ENCODE data around the gene VWA5A. TPM values are rescaled to one million over a fixed set of nuclear protein-coding genes. Genes with fewer than 3 reads are reported as not detected.

VWA5A gene
- total and polyA plus RNA-seq, 9 of the 15 experiments (the other 6 are each of a cell fraction or from before 2014, with no cell fraction given): 4.6 to 19.7 (median 6.9) TPM

GRCh38 chr11:124096364-124096763, 18.9 kb upstream of the VWA5A start (continued):
- TF ChIP-seq E2F8 (IDR thresholded peaks at IDR 0.05; ENCODE audit: low read depth, partially characterized antibody) (no peak), TCF3 (CRISPR knock-in tag; IDR thresholded peaks at IDR 0.05) (peak; percentile 54; the same call in 1 of the 2 replicates), ZNF668 (CRISPR knock-in tag; IDR thresholded peaks at IDR 0.05) (peak; percentile 34; the same call in 1 of the 2 replicates), EP300 (IDR thresholded peaks at IDR 0.05; ENCODE audit: low read length) (peak; percentile 82), JUN (IDR thresholded peaks at IDR 0.05; ENCODE audit: borderline replicate concordance, low read depth, low read length) (peak; percentile 61; the same call in 1 of the 2 replicates), JUN (CRISPR knock-in tag; IDR thresholded peaks at IDR 0.05; ENCODE audit: borderline replicate concordance) (no peak), SIN3B (IDR thresholded peaks at IDR 0.05; ENCODE audit: low read depth) (no peak), CCNT2 (IDR thresholded peaks at IDR 0.05; ENCODE audit: borderline replicate concordance, extremely low read depth, insufficient read length, low read depth, low read length) (peak; percentile 38), HDAC3 (IDR thresholded peaks at IDR 0.05; ENCODE audit: borderline replicate concordance, partially characterized antibody) (no peak), TAL1 (IDR thresholded peaks at IDR 0.05) (peak; percentile 36; the same call in 1 of the 2 replicates), RBM34 (IDR thresholded peaks at IDR 0.05; ENCODE audit: borderline replicate concordance, insufficient read depth, low read length) (no peak), ZFX (CRISPR knock-in tag; IDR thresholded peaks at IDR 0.05) (no peak), NCOR1 (IDR thresholded peaks at IDR 0.05) (0 out of 2 replicates have a peak, but pooled peaks have one; percentile 29), DLX4 (CRISPR knock-in tag; IDR thresholded peaks at IDR 0.05) (no peak)
- TF ChIP-seq, protein P1, sequence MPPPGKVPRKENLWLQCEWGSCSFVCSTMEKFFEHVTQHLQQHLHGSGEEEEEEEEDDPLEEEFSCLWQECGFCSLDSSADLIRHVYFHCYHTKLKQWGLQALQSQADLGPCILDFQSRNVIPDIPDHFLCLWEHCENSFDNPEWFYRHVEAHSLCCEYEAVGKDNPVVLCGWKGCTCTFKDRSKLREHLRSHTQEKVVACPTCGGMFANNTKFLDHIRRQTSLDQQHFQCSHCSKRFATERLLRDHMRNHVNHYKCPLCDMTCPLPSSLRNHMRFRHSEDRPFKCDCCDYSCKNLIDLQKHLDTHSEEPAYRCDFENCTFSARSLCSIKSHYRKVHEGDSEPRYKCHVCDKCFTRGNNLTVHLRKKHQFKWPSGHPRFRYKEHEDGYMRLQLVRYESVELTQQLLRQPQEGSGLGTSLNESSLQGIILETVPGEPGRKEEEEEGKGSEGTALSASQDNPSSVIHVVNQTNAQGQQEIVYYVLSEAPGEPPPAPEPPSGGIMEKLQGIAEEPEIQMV (tag; conservative IDR thresholded peaks at IDR 0.05; ENCODE audit: low read depth): no peak
- TF ChIP-seq, protein P2, sequence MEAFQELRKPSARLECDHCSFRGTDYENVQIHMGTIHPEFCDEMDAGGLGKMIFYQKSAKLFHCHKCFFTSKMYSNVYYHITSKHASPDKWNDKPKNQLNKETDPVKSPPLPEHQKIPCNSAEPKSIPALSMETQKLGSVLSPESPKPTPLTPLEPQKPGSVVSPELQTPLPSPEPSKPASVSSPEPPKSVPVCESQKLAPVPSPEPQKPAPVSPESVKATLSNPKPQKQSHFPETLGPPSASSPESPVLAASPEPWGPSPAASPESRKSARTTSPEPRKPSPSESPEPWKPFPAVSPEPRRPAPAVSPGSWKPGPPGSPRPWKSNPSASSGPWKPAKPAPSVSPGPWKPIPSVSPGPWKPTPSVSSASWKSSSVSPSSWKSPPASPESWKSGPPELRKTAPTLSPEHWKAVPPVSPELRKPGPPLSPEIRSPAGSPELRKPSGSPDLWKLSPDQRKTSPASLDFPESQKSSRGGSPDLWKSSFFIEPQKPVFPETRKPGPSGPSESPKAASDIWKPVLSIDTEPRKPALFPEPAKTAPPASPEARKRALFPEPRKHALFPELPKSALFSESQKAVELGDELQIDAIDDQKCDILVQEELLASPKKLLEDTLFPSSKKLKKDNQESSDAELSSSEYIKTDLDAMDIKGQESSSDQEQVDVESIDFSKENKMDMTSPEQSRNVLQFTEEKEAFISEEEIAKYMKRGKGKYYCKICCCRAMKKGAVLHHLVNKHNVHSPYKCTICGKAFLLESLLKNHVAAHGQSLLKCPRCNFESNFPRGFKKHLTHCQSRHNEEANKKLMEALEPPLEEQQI (IDR thresholded peaks at IDR 0.05): no peak
- TF ChIP-seq, protein P3, sequence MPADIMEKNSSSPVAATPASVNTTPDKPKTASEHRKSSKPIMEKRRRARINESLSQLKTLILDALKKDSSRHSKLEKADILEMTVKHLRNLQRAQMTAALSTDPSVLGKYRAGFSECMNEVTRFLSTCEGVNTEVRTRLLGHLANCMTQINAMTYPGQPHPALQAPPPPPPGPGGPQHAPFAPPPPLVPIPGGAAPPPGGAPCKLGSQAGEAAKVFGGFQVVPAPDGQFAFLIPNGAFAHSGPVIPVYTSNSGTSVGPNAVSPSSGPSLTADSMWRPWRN (IDR thresholded peaks at IDR 0.05; ENCODE audit: low read depth): no peak
- TF ChIP-seq, protein P4, sequence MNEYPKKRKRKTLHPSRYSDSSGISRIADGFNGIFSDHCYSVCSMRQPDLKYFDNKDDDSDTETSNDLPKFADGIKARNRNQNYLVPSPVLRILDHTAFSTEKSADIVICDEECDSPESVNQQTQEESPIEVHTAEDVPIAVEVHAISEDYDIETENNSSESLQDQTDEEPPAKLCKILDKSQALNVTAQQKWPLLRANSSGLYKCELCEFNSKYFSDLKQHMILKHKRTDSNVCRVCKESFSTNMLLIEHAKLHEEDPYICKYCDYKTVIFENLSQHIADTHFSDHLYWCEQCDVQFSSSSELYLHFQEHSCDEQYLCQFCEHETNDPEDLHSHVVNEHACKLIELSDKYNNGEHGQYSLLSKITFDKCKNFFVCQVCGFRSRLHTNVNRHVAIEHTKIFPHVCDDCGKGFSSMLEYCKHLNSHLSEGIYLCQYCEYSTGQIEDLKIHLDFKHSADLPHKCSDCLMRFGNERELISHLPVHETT (CRISPR knock-in tag; conservative IDR thresholded peaks at IDR 0.05 in 1 of 2, IDR thresholded peaks at IDR 0.05 in 1 of 2): peak in 1 of 2 experiments; percentile 66; a peak in 1 of 4 replicates

Data from K562 (cell line).